ENCODE data around the gene FMN1.

GRCh38 chr15:32898414-32898813 lies 296.1 kb downstream of the FMN1 start:
- no peak for TF ChIP-seq CTCF (IDR thresholded peaks at IDR 0.05)
- TF ChIP-seq POLR2AphosphoS5 (IDR thresholded peaks at IDR 0.05) = no peak
- TF ChIP-seq EP300 (IDR thresholded peaks at IDR 0.05) = no peak
